ENCODE data around the gene MDM4.

The MDM4 gene

GRCh38 chr1:204499511-204500468 is 16.4 kb upstream of the MDM4 start:
- no peak for DNase-seq
- Histone ChIP-seq H3K27ac (ENCODE audit: low read length) (no peak overlapping the region), H4K20me1 (ENCODE audit: insufficient read depth, low read length) (no peaks in the 10 kb centered on the region), H2AFZ (ENCODE audit: low read depth, low read length) (no peak overlapping the region), H3K27me3 (ENCODE audit: insufficient read depth, low read length, poor library complexity) (no peaks in the 10 kb centered on the region), H3K36me3 (ENCODE audit: insufficient read depth, low read length) (no peaks in the 10 kb centered on the region), H3K4me3 (ENCODE audit: low read depth in 1 of 2, low read length in 2 of 2) (no peak overlapping the region), H3K79me2 (ENCODE audit: insufficient read depth, low read length) (no peaks in the 10 kb centered on the region), H3K4me1 (ENCODE audit: insufficient read depth, low read length) (peaks cover 24% of the 10 kb centered on the region), H3K9ac (ENCODE audit: low read depth, low read length) (no peak overlapping the region), H3K9me3 (ENCODE audit: insufficient read depth, low read length, severe bottlenecking) (no peaks in the 10 kb centered on the region), H3K4me2 (ENCODE audit: insufficient read depth, low read length) (no peak overlapping the region)
- TF ChIP-seq CTCF (IDR thresholded peaks at IDR 0.05; ENCODE audit: borderline replicate concordance, extremely low read depth, low read length, poor library complexity, severe bottlenecking) (no peak), EZH2 (IDR thresholded peaks at IDR 0.05; ENCODE audit: borderline replicate concordance, low read depth, low read length, severe bottlenecking) (no peak)
- no peak for ATAC-seq (ENCODE audit: insufficient read depth, low read depth)

- no peaks in the 10 kb centered on the region for H3K36me3 ChIP-seq (ENCODE audit: insufficient read depth, low read length)
- H3K9me3 ChIP-seq (ENCODE audit: insufficient read depth, low read length, severe bottlenecking), result no peaks in the 10 kb centered on the region
- ATAC-seq (ENCODE audit: insufficient read depth, low read depth), result no peak
- H3K27me3 ChIP-seq (ENCODE audit: insufficient read depth, low read length, poor library complexity), result no peaks in the 10 kb centered on the region
- DNase-seq, result no peak
- TF ChIP-seq EZH2 (IDR thresholded peaks at IDR 0.05; ENCODE audit: borderline replicate concordance, low read depth, low read length, severe bottlenecking) (no peak), CTCF (IDR thresholded peaks at IDR 0.05; ENCODE audit: borderline replicate concordance, extremely low read depth, low read length, poor library complexity, severe bottlenecking) (no peak)
- H3K9ac ChIP-seq (ENCODE audit: low read depth, low read length), result no peak overlapping the region
- peaks cover 23% of the 10 kb centered on the region for H3K4me1 ChIP-seq (ENCODE audit: insufficient read depth, low read length)
- H3K79me2 ChIP-seq (ENCODE audit: insufficient read depth, low read length), result no peaks in the 10 kb centered on the region
- H4K20me1 ChIP-seq (ENCODE audit: insufficient read depth, low read length), result no peaks in the 10 kb centered on the region
- no peak overlapping the region for H3K4me3 ChIP-seq (ENCODE audit: low read depth in 1 of 2, low read length in 2 of 2)
- H3K27ac ChIP-seq (ENCODE audit: low read length), result no peak overlapping the region
- no peak overlapping the region for H3K4me2 ChIP-seq (ENCODE audit: insufficient read depth, low read length)
- H2AFZ ChIP-seq (ENCODE audit: low read depth, low read length), result no peak overlapping the region
Measured at GRCh38 chr1:204502241-204502640, 14.0 kb upstream of the MDM4 start.

- Histone ChIP-seq H3K27me3 (ENCODE audit: insufficient read depth, low read length, poor library complexity) (no peaks in the 10 kb centered on the region), H3K36me3 (ENCODE audit: insufficient read depth, low read length) (no peaks in the 10 kb centered on the region), H3K9ac (ENCODE audit: low read depth, low read length) (no peak overlapping the region), H3K9me3 (ENCODE audit: insufficient read depth, low read length, severe bottlenecking) (no peaks in the 10 kb centered on the region), H2AFZ (ENCODE audit: low read depth, low read length) (peak overlapping the region; percentile 46), H3K79me2 (ENCODE audit: insufficient read depth, low read length) (no peaks in the 10 kb centered on the region), H3K4me3 (ENCODE audit: low read depth in 1 of 2, low read length in 2 of 2) (no peak overlapping the region), H4K20me1 (ENCODE audit: insufficient read depth, low read length) (no peaks in the 10 kb centered on the region), H3K4me1 (ENCODE audit: insufficient read depth, low read length) (peaks cover 32% of the 10 kb centered on the region), H3K4me2 (ENCODE audit: insufficient read depth, low read length) (no peak overlapping the region), H3K27ac (ENCODE audit: low read length) (peak overlapping the region; percentile 46)
- peak; percentile 89 for TF ChIP-seq CTCF (IDR thresholded peaks at IDR 0.05; ENCODE audit: borderline replicate concordance, extremely low read depth, low read length, poor library complexity, severe bottlenecking)
- no peak for TF ChIP-seq EZH2 (IDR thresholded peaks at IDR 0.05; ENCODE audit: borderline replicate concordance, low read depth, low read length, severe bottlenecking)
- DNase-seq, result peak; percentile 39
- ATAC-seq (ENCODE audit: insufficient read depth, low read depth), result peak; percentile 30; the same call in 2 of the 3 replicates
Measured at GRCh38 chr1:204503122-204503912, 12.9 kb upstream of the MDM4 start.
